AG04450 (cell line): ENCODE measurements around the gene TNKS2. TPM values are rescaled to one million over a fixed set of nuclear protein-coding genes. Genes with fewer than 3 reads are reported as not detected.

Experiments
- CTCF ChIA-PET: fragments of 300-600, 350-600 bp; formaldehyde crosslinking; extraction: SDS; loops from one replicate; lab custom pipeline; 2022; ENCODE audit warnings: antibody characterized with exemption, inconsistent platforms; lab: Charles Lee
- POLR2A ChIA-PET: fragments of 350-600 bp; formaldehyde crosslinking; extraction: SDS; loops from one replicate; lab custom pipeline; 2021; ENCODE audit warnings: antibody characterized with exemption, inconsistent platforms; lab: Yijun Ruan, JAX
- DNase-seq: peaks from one replicate; pipeline ENCODE4 v3.0.0-alpha.2; 2011; ENCODE audit warnings: low read depth, low spot score
- H3K27ac ChIP-seq: one replicate; pipeline ENCODE4 v1.5.1; 2012; ENCODE audit warnings: low read depth, low read length, control low read depth
- H3K27me3 ChIP-seq: one replicate; pipeline ENCODE4 v1.6.0; 2012; ENCODE audit warnings: low read length; ENCODE audit not compliant: control insufficient read depth, insufficient read depth
- H3K4me3 ChIP-seq: 2 replicates; pipeline ENCODE4 v1.5.1; 2011; ENCODE audit warnings: mild to moderate bottlenecking, low read depth, low read length, control low read depth
- H3K9me3 ChIP-seq: 2 replicates; pipeline ENCODE4 v1.5.1; 2012; ENCODE audit warnings: low read length; ENCODE audit not compliant: control insufficient read depth, insufficient read depth
- polyA plus RNA-seq: library from polyadenylated mRNA; depleted of rRNA; stranded (reverse); fragments of >200 nt; gene quantifications from 2 replicates; pipeline ENCODE4 v1.2.3, GENCODE V29; 2011
- TF ChIP-seq, protein P1 (sequence below): IDR thresholded peaks from 2 replicates; pipeline ENCODE4 v1.5.1; 2011; ENCODE audit warnings: low read depth, low read length, control low read depth, inconsistent platforms

Gene TNKS2
- polyA plus RNA-seq, 1 experiment, result 45.5 TPM

DNA sequence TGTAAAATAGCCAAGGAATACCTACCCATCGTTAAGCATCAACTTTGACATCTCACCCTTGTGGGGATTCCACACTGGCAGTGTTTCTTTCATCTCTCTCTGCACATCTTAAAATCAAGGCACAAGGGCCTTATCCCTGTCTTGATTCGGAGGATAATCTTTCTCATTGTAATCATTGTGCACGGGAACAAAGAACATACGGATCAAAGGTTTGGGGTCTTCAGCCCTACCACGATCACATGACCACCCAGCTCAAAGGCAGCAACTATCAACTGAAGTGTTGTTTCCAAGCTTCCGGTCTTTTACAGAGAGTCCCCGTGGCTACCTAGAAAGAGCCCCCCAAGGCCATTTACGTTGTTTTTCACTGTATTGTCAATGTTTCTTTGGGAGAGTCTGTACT, 99.2 kb downstream of the TNKS2 start:
- CTCF ChIA-PET, result no interaction called here
- TF ChIP-seq, protein P1, sequence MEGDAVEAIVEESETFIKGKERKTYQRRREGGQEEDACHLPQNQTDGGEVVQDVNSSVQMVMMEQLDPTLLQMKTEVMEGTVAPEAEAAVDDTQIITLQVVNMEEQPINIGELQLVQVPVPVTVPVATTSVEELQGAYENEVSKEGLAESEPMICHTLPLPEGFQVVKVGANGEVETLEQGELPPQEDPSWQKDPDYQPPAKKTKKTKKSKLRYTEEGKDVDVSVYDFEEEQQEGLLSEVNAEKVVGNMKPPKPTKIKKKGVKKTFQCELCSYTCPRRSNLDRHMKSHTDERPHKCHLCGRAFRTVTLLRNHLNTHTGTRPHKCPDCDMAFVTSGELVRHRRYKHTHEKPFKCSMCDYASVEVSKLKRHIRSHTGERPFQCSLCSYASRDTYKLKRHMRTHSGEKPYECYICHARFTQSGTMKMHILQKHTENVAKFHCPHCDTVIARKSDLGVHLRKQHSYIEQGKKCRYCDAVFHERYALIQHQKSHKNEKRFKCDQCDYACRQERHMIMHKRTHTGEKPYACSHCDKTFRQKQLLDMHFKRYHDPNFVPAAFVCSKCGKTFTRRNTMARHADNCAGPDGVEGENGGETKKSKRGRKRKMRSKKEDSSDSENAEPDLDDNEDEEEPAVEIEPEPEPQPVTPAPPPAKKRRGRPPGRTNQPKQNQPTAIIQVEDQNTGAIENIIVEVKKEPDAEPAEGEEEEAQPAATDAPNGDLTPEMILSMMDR, result no peak
- Histone ChIP-seq H3K4me3 (no peak overlapping the region), H3K9me3 (no peaks in the 10 kb centered on the region), H3K27me3 (no peaks in the 10 kb centered on the region), H3K27ac (no peak overlapping the region)
- no peak for DNase-seq
- POLR2A ChIA-PET, result no interaction called here

DNA sequence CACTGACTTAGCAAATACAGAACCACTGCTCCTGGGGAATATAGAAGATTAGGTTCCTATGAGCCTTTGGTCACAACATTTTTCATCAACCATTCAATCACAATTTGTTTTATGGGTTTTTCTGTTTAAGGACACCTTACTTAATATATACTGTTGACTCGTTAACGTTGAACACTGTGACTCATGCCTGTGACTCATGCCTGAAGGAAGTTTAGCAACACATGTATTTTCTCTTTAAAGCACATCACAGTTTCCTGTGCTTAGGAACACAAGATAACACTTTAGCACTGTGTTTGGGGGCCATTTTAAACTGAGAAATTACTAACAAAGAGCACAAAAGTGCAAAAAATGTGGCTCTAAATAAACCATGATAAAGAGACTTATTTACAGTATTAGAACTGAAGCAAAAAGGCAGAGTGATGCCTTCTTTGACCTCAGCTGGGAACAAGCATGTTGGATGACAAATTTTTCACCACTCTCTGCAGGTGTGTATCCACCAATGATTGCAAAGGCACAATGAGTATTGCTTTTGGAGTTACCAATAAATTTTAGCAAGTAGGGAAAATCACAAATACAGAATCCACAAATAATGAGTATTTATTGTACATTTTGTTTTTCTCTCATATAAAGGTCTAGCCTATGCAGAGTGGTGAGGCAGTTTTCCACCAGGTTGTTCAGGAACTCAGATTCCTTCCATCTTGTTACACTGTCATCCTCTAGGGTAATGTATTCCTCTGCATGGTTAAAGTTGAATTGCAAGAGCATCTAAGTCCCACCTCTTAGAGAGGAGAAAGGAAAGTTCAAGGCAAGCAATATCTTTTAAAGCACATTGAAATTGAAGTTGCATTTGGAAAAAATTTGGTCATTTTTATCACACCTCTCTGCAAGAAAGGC, 103.8 kb downstream of the TNKS2 start:
- ChIA-PET CTCF (interaction anchor here (0.7 kb wide), 1 partner anchor 141 kb away, joined by 3 read pairs; no protein-coding TSS in a partner anchor), POLR2A (no interaction called here)
- no peak overlapping the region for H3K4me3 ChIP-seq
- H3K27ac ChIP-seq, result peak overlapping the region; percentile 72
- H3K27me3 ChIP-seq, result no peaks in the 10 kb centered on the region
- TF ChIP-seq, protein P1, result no peak
- H3K9me3 ChIP-seq, result no peaks in the 10 kb centered on the region
- DNase-seq, result peak; percentile 67

DNA sequence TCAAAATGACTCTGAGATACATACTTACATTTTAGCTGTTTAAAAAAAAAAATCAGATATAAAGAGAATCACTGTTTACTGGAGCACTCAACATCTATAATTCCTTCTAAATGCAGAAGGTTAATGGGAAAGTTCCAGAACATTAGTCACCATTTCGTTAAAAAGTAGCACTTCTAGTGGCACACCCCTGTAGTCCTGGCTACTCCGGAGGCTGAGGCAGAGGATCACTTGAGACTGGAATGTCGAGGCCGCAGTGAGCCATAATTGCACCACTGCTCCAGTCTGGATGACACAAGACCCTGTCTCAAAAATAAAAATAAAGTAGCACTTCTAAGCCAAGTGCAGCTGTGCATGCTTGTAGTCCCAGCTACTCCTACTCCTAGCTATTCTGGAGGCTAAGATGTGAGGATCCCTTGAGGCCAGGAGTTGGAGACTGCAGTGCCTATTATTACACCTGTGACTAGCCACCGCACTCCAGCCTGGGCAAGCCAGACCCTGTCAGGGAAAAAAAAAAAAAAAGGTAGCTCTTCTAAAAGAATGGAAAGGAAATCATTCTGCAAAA, 108.9 kb downstream of the TNKS2 start:
- TF ChIP-seq, protein P1, result no peak
- Histone ChIP-seq H3K4me3 (peak overlapping the region; percentile 72; the same call in 1 of the 2 replicates), H3K9me3 (no peaks in the 10 kb centered on the region), H3K27me3 (no peaks in the 10 kb centered on the region), H3K27ac (no peak overlapping the region)
- DNase-seq, result no peak
- POLR2A ChIA-PET, result interaction anchor here (2.4 kb wide), 1 partner anchor 17 kb away, joined by 10 read pairs; the partner anchor contains the start of gene BTAF1
- CTCF ChIA-PET, result interaction anchor here (0.6 to 1.5 kb wide), 6 partner anchors 20 to 608 kb away, joined by 3 to 6 read pairs (median 4); no protein-coding TSS in a partner anchor

DNA sequence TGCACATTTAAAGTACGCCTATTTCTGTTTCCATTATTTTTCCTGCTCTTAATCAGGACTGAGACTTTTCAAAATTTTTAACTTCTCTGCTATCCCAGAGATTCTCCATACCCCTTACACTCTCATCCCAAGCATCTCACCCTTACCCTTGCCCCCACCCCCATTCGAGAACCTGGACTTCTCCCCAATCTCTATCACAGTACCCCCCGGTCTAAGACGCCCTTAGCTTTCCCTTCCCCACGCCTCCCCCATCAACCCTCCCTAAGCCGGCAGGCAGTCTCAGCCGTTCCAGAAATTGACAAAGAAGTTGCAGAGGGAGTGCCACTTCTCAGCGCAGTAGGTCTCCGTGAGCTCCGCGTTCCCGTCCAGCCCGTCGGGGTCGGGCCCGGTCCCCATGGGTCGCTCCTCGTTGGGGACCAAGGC, 109.7 kb downstream of the TNKS2 start:
- Histone ChIP-seq H3K4me3 (peak overlapping the region; percentile 72), H3K9me3 (no peaks in the 10 kb centered on the region), H3K27me3 (no peaks in the 10 kb centered on the region), H3K27ac (no peak overlapping the region)
- ChIA-PET POLR2A (interaction anchor here (1.3 to 2.4 kb wide), 3 partner anchors 16 to 110 kb away, joined by 3 to 10 read pairs (median 3); partner anchors contain the start of genes BTAF1 and TNKS2), CTCF (interaction anchor here (1.0 to 1.5 kb wide), 5 partner anchors 21 to 609 kb away, joined by 4 to 6 read pairs (median 4); no protein-coding TSS in a partner anchor)
- DNase-seq, result no peak
- TF ChIP-seq, protein P1, result no peak
